ENCODE results near the gene AHI1. TPM values are rescaled to one million over a fixed set of nuclear protein-coding genes. Genes with fewer than 3 reads are reported as not detected.
A peak's percentile ranks its signal among the peaks of the same experiment; 100 is the strongest.

Gene AHI1
- total and polyA plus RNA-seq, 10 of the 15 experiments (the other 5 are each of a cell fraction or from before 2014, with no cell fraction given): 3.2 to 9.5 (median 4.6) TPM

DNA sequence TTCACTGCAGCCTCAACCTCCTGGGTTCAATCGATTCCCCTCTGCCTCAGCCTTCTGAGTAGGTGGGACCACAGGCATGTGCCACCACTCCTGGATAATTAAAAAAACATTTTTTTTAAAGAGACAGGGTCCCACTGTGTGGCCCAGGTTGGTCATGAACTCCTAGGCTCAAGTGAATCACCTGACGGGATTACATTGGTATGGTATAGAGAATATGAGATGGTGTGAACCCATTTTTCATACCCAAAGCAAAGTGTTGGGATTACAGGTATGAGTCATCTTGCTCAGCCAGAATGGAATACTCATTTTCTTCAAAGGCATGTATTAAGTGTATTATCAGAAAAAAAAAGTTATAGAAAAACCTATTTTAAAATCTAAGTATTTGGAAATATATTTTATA is 114.2 kb downstream of the AHI1 start:
- CTCF ChIA-PET: interaction anchor here (0.7 kb wide), 1 partner anchor 239 kb away, joined by 3 read pairs; no protein-coding TSS in a partner anchor

DNA sequence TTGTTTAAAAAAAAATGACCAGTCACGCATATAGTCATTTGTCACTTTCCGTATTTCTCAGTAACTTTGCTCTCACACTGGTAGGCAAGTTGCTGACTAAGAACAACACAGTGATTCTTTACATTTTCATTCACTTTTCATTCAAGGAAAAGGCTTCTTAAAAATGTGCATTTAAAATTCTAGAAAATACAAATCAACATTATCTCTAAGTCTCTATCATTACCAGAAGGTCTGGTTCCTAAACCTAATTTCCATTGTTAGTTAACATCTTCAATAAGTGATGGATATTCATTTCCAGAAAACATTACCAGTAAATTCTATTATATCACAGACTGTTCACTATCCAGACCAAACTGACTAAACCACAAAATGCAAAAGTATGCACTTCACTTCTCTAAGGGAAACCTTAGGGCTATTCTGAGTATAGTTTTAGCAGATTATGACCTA is 115.3 kb downstream of the AHI1 start:
- Histone ChIP-seq H3K79me2 (ENCODE audit: control insufficient read depth, insufficient read depth, low read length) (no peaks in the 10 kb centered on the region), H3K9me3 (replicated peaks; ENCODE audit: control insufficient read depth, insufficient read depth, low read length) (no peaks in the 10 kb centered on the region), H3K4me3 (no peak overlapping the region), H3K4me2 (ENCODE audit: control insufficient read depth, insufficient read depth) (peak overlapping the region; percentile 13), H2AFZ (ENCODE audit: control insufficient read depth, low read depth, low read length) (no peak overlapping the region), H3K27ac (ENCODE audit: control insufficient read depth, insufficient read depth) (peak overlapping the region; percentile 63), H3K27me3 (replicated peaks in 1 of 2; ENCODE audit: control insufficient read depth in 2 of 2, insufficient read depth in 2 of 2, low read length in 1 of 2) (no peaks in the 10 kb centered on the region), H4K20me1 (ENCODE audit: control insufficient read depth, insufficient read depth) (no peaks in the 10 kb centered on the region), H3K36me3 (ENCODE audit: control insufficient read depth in 2 of 2, insufficient read depth in 2 of 2, low read length in 1 of 2) (no peaks in the 10 kb centered on the region), H3K9ac (ENCODE audit: control insufficient read depth, insufficient read depth, low read length) (no peak overlapping the region), H3K4me1 (ENCODE audit: control insufficient read depth, insufficient read depth, low read length) (peaks cover 12% of the 10 kb centered on the region; the same call in 1 of the 2 replicates)
- ChIA-PET POLR2A (no interaction called here), RAD21 (ENCODE audit: unreplicated experiment) (interaction anchor here (0.8 kb wide), 1 partner anchor 65 kb away, joined by 3 read pairs; no protein-coding TSS in a partner anchor), SMC1A (ENCODE audit: uncharacterized antibody, unreplicated experiment) (interaction anchor here (0.7 to 0.9 kb wide), 2 partner anchors 9 to 53 kb away, joined by 3 read pairs; no protein-coding TSS in a partner anchor), CTCF (no interaction called here)
- intact Hi-C loops (cut with micrococcal nuclease; ENCODE audit: unreplicated experiment): loop anchor here (1.0 kb wide), 1 partner anchor 51 kb away; no protein-coding TSS in a partner anchor
- BruUV-seq (replicated peaks): no TSS peak
- DNase-seq (ENCODE audit: low read depth, low spot score): peak; percentile 37
- in situ Hi-C loops (cut with MboI): no loop called here
- FAIRE-seq: peak; percentile 64
- peak; percentile 97 for ATAC-seq
- WGBS (ENCODE audit: insufficient coverage, insufficient replicate concordance, low lambda C conversion rate, missing lambda C conversion rate): 8% methylated on average over 2 of the region's 2 CpGs
- TF ChIP-seq RUNX3 (IDR thresholded peaks at IDR 0.05; ENCODE audit: low read length) (peak; percentile 93), RAD51 (IDR thresholded peaks at IDR 0.05) (no peak), SPI1 (IDR thresholded peaks at IDR 0.05; ENCODE audit: borderline replicate concordance, insufficient read depth, low read depth, low read length) (no peak), HCFC1 (IDR thresholded peaks at IDR 0.05; ENCODE audit: low read length) (no peak), SMARCA5 (IDR thresholded peaks at IDR 0.05) (peak; percentile 56; the same call in 1 of the 2 replicates), ZNF24 (IDR thresholded peaks at IDR 0.05) (no peak), ZSCAN29 (IDR thresholded peaks at IDR 0.05) (no peak), POLR2AphosphoS5 (IDR thresholded peaks at IDR 0.05; ENCODE audit: low read length) (no peak), PML (IDR thresholded peaks at IDR 0.05; ENCODE audit: low read length) (peak; percentile 54; the same call in 1 of the 2 replicates), HDAC2 (IDR thresholded peaks at IDR 0.05) (no peak), ZBED1 (IDR thresholded peaks at IDR 0.05; ENCODE audit: borderline replicate concordance) (no peak), FOXK2 (IDR thresholded peaks at IDR 0.05) (no peak), GATAD2B (conservative IDR thresholded peaks at IDR 0.05; ENCODE audit: low read depth) (no peak), NFIC (IDR thresholded peaks at IDR 0.05; ENCODE audit: low read depth, low read length) (peak; percentile 98), TAF1 (IDR thresholded peaks at IDR 0.05; ENCODE audit: borderline replicate concordance, low read depth, low read length) (no peak), ZNF274 (IDR thresholded peaks at IDR 0.05; ENCODE audit: insufficient read depth, insufficient read length) (no peak)
- TF ChIP-seq, protein P1, sequence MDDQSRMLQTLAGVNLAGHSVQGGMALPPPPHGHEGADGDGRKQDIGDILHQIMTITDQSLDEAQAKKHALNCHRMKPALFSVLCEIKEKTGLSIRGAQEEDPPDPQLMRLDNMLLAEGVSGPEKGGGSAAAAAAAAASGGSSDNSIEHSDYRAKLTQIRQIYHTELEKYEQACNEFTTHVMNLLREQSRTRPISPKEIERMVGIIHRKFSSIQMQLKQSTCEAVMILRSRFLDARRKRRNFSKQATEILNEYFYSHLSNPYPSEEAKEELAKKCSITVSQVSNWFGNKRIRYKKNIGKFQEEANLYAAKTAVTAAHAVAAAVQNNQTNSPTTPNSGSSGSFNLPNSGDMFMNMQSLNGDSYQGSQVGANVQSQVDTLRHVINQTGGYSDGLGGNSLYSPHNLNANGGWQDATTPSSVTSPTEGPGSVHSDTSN (IDR thresholded peaks at IDR 0.05; ENCODE audit: insufficient replicate concordance, low read depth, low read length): no peak

More for the DNA sequence above, 114.2 kb downstream of the AHI1 start:
- TF ChIP-seq SUPT20H (IDR thresholded peaks at IDR 0.05; ENCODE audit: borderline replicate concordance, control insufficient read depth, low read depth, low read length): no peak
- no peak for TF ChIP-seq NR2F1 (conservative IDR thresholded peaks at IDR 0.05)
- TF ChIP-seq SIX5 (IDR thresholded peaks at IDR 0.05; ENCODE audit: low read depth, low read length, severe bottlenecking): no peak
- ATAC-seq: no peak
- POLR2A ChIA-PET: no interaction called here
- in situ Hi-C loops (cut with MboI) (no loop called here), intact Hi-C loops (cut with micrococcal nuclease; ENCODE audit: unreplicated experiment) (no loop called here)
- Histone ChIP-seq H3K9me3 (replicated peaks; ENCODE audit: control insufficient read depth, insufficient read depth, low read length) (no peaks in the 10 kb centered on the region), H2AFZ (ENCODE audit: control insufficient read depth, low read depth, low read length) (no peak overlapping the region), H3K79me2 (ENCODE audit: control insufficient read depth, insufficient read depth, low read length) (no peaks in the 10 kb centered on the region), H3K36me3 (ENCODE audit: control insufficient read depth in 2 of 2, insufficient read depth in 2 of 2, low read length in 1 of 2) (no peaks in the 10 kb centered on the region), H3K4me1 (ENCODE audit: control insufficient read depth, insufficient read depth, low read length) (peaks cover 12% of the 10 kb centered on the region; the same call in 1 of the 2 replicates), H3K4me3 (no peak overlapping the region), H3K9ac (ENCODE audit: control insufficient read depth, insufficient read depth, low read length) (no peak overlapping the region), H3K27ac (ENCODE audit: control insufficient read depth, insufficient read depth) (no peak overlapping the region), H3K27me3 (replicated peaks in 1 of 2; ENCODE audit: control insufficient read depth in 2 of 2, insufficient read depth in 2 of 2, low read length in 1 of 2) (no peaks in the 10 kb centered on the region), H3K4me2 (ENCODE audit: control insufficient read depth, insufficient read depth) (no peak overlapping the region), H4K20me1 (ENCODE audit: control insufficient read depth, insufficient read depth) (no peaks in the 10 kb centered on the region)
- SMC1A ChIA-PET (ENCODE audit: uncharacterized antibody, unreplicated experiment): interaction anchor here (0.9 kb wide), 1 partner anchor 54 kb away, joined by 3 read pairs; no protein-coding TSS in a partner anchor
- DNase-seq (ENCODE audit: low read depth, low spot score): no peak
- FAIRE-seq: peak; percentile 57
- RAD21 ChIA-PET (ENCODE audit: unreplicated experiment): no interaction called here
- no TSS peak for BruUV-seq (replicated peaks)
- WGBS (ENCODE audit: insufficient coverage, insufficient replicate concordance, low lambda C conversion rate, missing lambda C conversion rate): 97% methylated on average over 2 of the region's 2 CpGs

Measured in GM12878 (cell line).